ENCODE measurements around the gene KCND2. TPM values are rescaled to one million over a fixed set of nuclear protein-coding genes. Genes with fewer than 3 reads are reported as not detected.
"Not testable (repeated sequence)": the region's sequence is repeated elsewhere in the genome, so short reads cannot be mapped to it uniquely, and the experiment has no call there.

The KCND2 gene
- total and polyA plus RNA-seq, 2 of the 4 experiments (the other 2 are of a cell fraction): under 0.01 TPM; not detected in 1

- ATAC-seq (ENCODE audit: low read depth); H3K4me3 ChIP-seq (ENCODE audit: insufficient read depth, low read depth, low read length); H4K91ac ChIP-seq (ENCODE audit: insufficient read depth, low read depth, low read length); H2AFZ ChIP-seq (replicated peaks; ENCODE audit: low read length, poor library complexity); H2AK9ac ChIP-seq (replicated peaks; ENCODE audit: low read depth, low read length, poor library complexity); DNase-seq; H2AK5ac ChIP-seq (ENCODE audit: low read depth, low read length); BruUV-seq (replicated peaks); H3K9ac ChIP-seq (ENCODE audit: low read depth, low read length); H3K9me1 ChIP-seq (ENCODE audit: insufficient read depth, low read length); H3K18ac ChIP-seq (ENCODE audit: low read depth, low read length); H3K23ac ChIP-seq (ENCODE audit: low read depth, low read length); H3K9me3 ChIP-seq (ENCODE audit: control insufficient read depth, insufficient read depth, low read length); H2BK20ac ChIP-seq (ENCODE audit: low read depth, low read length); H3K56ac ChIP-seq (ENCODE audit: extremely low read depth, insufficient read depth, low read length); H3K4me1 ChIP-seq (ENCODE audit: control insufficient read depth, insufficient read depth, low read length); H3K27me3 ChIP-seq (ENCODE audit: control insufficient read depth, insufficient read depth, low read length); H2BK120ac ChIP-seq (ENCODE audit: low read depth, low read length); H3K79me1 ChIP-seq (ENCODE audit: low read depth in 1 of 2, low read length in 2 of 2); H3K27ac ChIP-seq (ENCODE audit: insufficient read depth, low read length); H2BK5ac ChIP-seq (ENCODE audit: low read depth, low read length, poor library complexity, severe bottlenecking); H2BK15ac ChIP-seq (ENCODE audit: low read depth, low read length); H3K4me2 ChIP-seq (ENCODE audit: low read depth, low read length); H3K14ac ChIP-seq (replicated peaks; ENCODE audit: low read depth, low read length); POLR2A ChIA-PET (ENCODE audit: unreplicated experiment); CTCF ChIA-PET; H4K8ac ChIP-seq (ENCODE audit: low read depth in 2 of 2, low read length in 2 of 2); H4K20me1 ChIP-seq (ENCODE audit: insufficient read depth, low read length); H4K5ac ChIP-seq (ENCODE audit: low read depth, low read length); intact Hi-C loops (cut with micrococcal nuclease); dilution Hi-C loops (cut with HindIII; ENCODE audit: low sequenced_read_pairs, unreplicated experiment); H3K4ac ChIP-seq (ENCODE audit: low read depth, low read length); H3K36me3 ChIP-seq (ENCODE audit: control insufficient read depth, insufficient read depth, low read length); in situ Hi-C loops (cut with MboI; ENCODE audit: low sequenced_read_pairs): not testable (repeated sequence)
- no CpG with 5 or more reads among the region's 4 CpGs for WGBS, 2 experiments (ENCODE audit: extremely low coverage in 2 of 2, insufficient read length in 1 of 2)
Measured at GRCh38 chr7:120578657-120579056, 305.7 kb downstream of the KCND2 start.
